NCI-H2029 treated with DMSO at 0.1 percent for 48 hours (cell line): ENCODE measurements around the gene DPH3.
"Not testable (repeated sequence)": the region's sequence is repeated elsewhere in the genome, so short reads cannot be mapped to it uniquely, and the experiment has no call there.

Source experiments
- DNase-seq: peaks from one replicate; lab custom pipeline; 2025; lab: John Stamatoyannopoulos, UW

Gene DPH3

GRCh38 chr3:16264708-16265454 is at the start of gene DPH3, which contains the start of gene OXNAD1:
TSS of gene DPH3 (minus strand) at chr3:16264943. CDS start at chr3:16264876, 67 bp downstream.
TSS of gene OXNAD1 (plus strand) at chr3:16265212. CDS start at chr3:16270953, 5,741 bp downstream.
- peak; percentile 98 for DNase-seq

- DNase-seq: no peak
Observed at GRCh38 chr3:16313886-16314645, 49.3 kb upstream of the DPH3 start.

GRCh38 chr3:16311960-16312451 is 47.3 kb upstream of the DPH3 start:
- peak; percentile 12 for DNase-seq

- DNase-seq: not testable (repeated sequence)
Observed at GRCh38 chr3:16310486-16310885, 45.7 kb upstream of the DPH3 start.

GRCh38 chr3:16309558-16309957 is 44.8 kb upstream of the DPH3 start:
- DNase-seq: peak; percentile 61

- no peak for DNase-seq
Observed at GRCh38 chr3:16308727-16309126, 44.0 kb upstream of the DPH3 start.

GRCh38 chr3:16307832-16308531 is 43.2 kb upstream of the DPH3 start:
- no peak for DNase-seq

- DNase-seq: no peak
Observed at GRCh38 chr3:16305111-16305541, 40.4 kb upstream of the DPH3 start.

GRCh38 chr3:16304061-16305010 is 39.6 kb upstream of the DPH3 start:
- DNase-seq: no peak

- DNase-seq: no peak
Observed at GRCh38 chr3:16303037-16303575, 38.4 kb upstream of the DPH3 start.

- DNase-seq: no peak
Observed at GRCh38 chr3:16302082-16302631, 37.4 kb upstream of the DPH3 start.

- DNase-seq: peak; percentile 44
Observed at GRCh38 chr3:16301507-16301906, 36.8 kb upstream of the DPH3 start.

- DNase-seq: no peak
Observed at GRCh38 chr3:16300881-16301359, 36.2 kb upstream of the DPH3 start.

GRCh38 chr3:16300307-16300706 is 35.6 kb upstream of the DPH3 start:
- no peak for DNase-seq

- DNase-seq: no peak
Observed at GRCh38 chr3:16299746-16300145, 35.0 kb upstream of the DPH3 start.

- DNase-seq: no peak
Observed at GRCh38 chr3:16298891-16299290, 34.1 kb upstream of the DPH3 start.

GRCh38 chr3:16297997-16298885 is 33.5 kb upstream of the DPH3 start:
- no peak for DNase-seq

- no peak for DNase-seq
Observed at GRCh38 chr3:16295298-16295890, 30.7 kb upstream of the DPH3 start.

- no peak for DNase-seq
Observed at GRCh38 chr3:16294844-16295243, 30.1 kb upstream of the DPH3 start.
